ENCODE data around the gene TLR9.

The TLR9 gene

GRCh38 chr3:52176951-52177700 lies 48.3 kb downstream of the TLR9 start:
- DNase-seq (ENCODE audit: insufficient read length, low spot score) = no peak
- FAIRE-seq = no peak

- DNase-seq (ENCODE audit: insufficient read length, low spot score) = no peak
- FAIRE-seq = peak; percentile 57
These were observed 49.2 kb downstream of the TLR9 start for GRCh38 chr3:52176180-52176752.

- DNase-seq (ENCODE audit: insufficient read length, low spot score) = no peak
- no peak for FAIRE-seq
These were observed 49.8 kb downstream of the TLR9 start for GRCh38 chr3:52175416-52176179.

GRCh38 chr3:52174896-52175295 lies 50.5 kb downstream of the TLR9 start:
- DNase-seq (ENCODE audit: insufficient read length, low spot score) = no peak
- FAIRE-seq = no peak

- no peak for FAIRE-seq
These were observed 52.3 kb downstream of the TLR9 start for GRCh38 chr3:52173101-52173500.

GRCh38 chr3:52172262-52172757 lies 53.1 kb downstream of the TLR9 start:
- DNase-seq (ENCODE audit: insufficient read length, low spot score) (no peak), FAIRE-seq (peak; percentile 49)

More at GRCh38 chr3:52173101-52173500, 52.3 kb downstream of the TLR9 start:
- no peak for DNase-seq (ENCODE audit: insufficient read length, low spot score)

GRCh38 chr3:52171514-52172261 lies 53.8 kb downstream of the TLR9 start:
- DNase-seq (ENCODE audit: insufficient read length, low spot score) (peak; percentile 39), FAIRE-seq (peak; percentile 78)

Measured in HTR-8/SVneo (cell line).